Muscle of back (tissue), 11 donors: ENCODE data around the gene TRIM9. TPM values are rescaled to one million over a fixed set of nuclear protein-coding genes. Genes with fewer than 3 reads are reported as not detected.
A peak's percentile ranks its signal among the peaks of the same experiment; 100 is the strongest.
"Not testable (repeated sequence)": the region's sequence is repeated elsewhere in the genome, so short reads cannot be mapped to it uniquely, and the experiment has no call there.

Source experiments
- DNase-seq, 3 donors: peaks; one replicate each; pipeline versions ENCODE4 v3.0.0 to v3.0.0-alpha.2; 2013
- polyA plus RNA-seq, 10 donors: library from polyadenylated mRNA; unstranded; fragments of 120-200 nt; gene quantifications; one replicate each; pipeline ENCODE4 v1.2.1, GENCODE V29; 2013; ENCODE audit not compliant: insufficient read length in 10 of 10

Gene TRIM9
- polyA plus RNA-seq, 10 donors = 0.65 to 6.7 (median 2.5) TPM

GRCh38 chr14:50967103-50967502 lies 127.8 kb downstream of the TRIM9 start:
- DNase-seq = no peak

GRCh38 chr14:50964683-50965390 lies 130.1 kb downstream of the TRIM9 start:
- DNase-seq = peak; percentile 71 to 91 (median 74)

- no peak for DNase-seq
These were observed 131.0 kb downstream of the TRIM9 start for GRCh38 chr14:50963919-50964318.

- DNase-seq = peak; percentile 82 to 93 (median 89)
These were observed 133.2 kb downstream of the TRIM9 start for GRCh38 chr14:50961605-50962221.

- no peak for DNase-seq
These were observed 137.6 kb downstream of the TRIM9 start for GRCh38 chr14:50957296-50957695.

- DNase-seq = not testable (repeated sequence)
These were observed 138.5 kb downstream of the TRIM9 start for GRCh38 chr14:50956421-50956820.

DNA sequence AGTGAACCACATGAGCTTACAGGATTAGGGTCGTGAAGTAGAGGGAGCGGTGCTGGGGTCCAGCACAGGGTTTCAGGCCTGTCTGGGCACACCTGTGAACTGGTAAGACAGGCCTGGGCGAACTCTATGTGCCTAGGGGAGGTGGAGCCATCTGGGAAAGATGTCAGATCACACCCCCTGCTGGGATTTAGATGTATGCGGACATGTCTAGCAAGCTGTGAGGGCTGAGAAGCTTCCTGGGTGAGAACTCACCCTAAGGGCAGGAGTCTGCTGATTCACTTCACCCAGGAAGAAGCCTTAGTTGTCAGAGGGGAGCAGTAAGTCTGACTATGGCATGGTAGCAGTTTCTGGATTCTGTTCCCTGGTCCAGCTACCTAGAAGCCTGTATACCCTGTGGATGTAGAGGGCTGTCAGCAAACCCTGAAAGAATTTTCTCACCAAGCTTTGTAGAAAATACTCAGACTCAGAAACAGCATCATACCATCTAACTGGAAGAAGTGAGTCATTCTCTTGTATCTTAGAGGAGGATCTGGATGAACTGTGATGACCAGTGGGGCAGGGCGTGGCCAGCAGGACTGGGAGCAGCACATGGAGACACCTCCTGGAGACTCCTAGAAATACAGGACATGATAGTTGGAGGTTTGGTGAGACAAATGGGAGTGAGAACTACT lies 139.4 kb downstream of the TRIM9 start:
- peak; percentile 31 to 86 (median 58) for DNase-seq

GRCh38 chr14:50954811-50955372 lies 140.0 kb downstream of the TRIM9 start:
- DNase-seq = peak; percentile 42 to 60 (median 52)

DNA sequence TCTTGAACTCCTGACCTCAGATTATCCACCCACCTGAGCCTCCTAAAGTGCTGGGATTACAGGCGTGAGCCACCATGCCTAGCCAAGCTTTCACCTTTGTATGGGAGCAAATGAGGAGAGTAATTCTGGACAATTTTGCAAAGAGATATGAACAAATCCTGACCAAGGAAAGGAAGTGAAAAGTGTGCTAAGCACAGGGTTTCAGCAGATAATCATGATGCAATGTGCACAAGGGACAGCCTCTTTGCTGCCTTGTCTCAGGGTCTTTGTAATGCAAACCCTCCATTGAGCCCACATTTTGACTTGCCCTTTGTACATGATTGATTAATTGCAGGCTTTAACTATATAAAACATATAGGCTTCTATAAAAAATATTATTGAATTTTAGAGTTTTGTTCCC lies 141.4 kb downstream of the TRIM9 start:
- DNase-seq = no peak

DNA sequence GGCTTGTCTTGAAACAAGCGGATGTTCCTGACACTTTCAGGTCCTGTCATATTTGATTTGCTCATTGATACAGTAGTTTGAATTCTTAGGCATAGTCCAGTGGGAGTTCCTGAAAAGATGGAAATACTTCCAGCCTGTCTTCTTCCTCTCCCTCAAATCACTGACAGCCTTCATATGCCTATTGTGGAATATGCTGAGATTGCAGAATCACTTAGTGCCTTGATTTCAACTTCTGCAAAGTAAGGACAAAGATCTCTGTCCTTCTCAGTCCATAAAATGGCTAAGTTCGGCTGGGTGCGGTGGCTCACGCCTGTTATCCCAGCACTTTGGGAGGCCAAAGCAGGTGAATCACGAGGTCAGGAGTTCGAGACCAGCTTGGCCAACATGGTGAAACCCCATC lies 143.9 kb downstream of the TRIM9 start:
- no peak for DNase-seq

DNA sequence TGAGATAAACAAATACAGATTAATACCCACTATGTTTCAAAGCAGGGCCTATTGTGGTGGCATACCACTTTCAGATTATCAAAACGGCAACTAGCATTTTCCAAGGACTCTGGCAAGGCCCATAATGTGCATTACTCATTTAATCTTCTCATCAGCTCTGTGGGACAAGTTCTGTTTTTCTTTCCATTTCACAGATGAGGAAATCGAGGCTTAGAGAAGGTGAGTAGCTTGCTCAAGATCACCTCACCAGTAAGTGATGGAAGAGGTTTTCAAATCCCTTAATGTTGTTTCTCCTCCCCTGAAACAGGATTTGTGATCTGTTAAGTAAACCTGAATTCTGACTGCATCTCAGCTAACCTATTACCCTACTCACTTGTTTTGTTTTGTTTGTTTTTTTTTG lies 146.7 kb downstream of the TRIM9 start:
- DNase-seq = no peak

GRCh38 chr14:50947446-50947845 lies 147.5 kb downstream of the TRIM9 start:
- no peak for DNase-seq

GRCh38 chr14:50946234-50946935 lies 148.5 kb downstream of the TRIM9 start:
- DNase-seq = no peak

GRCh38 chr14:50944647-50945413 lies 150.1 kb downstream of the TRIM9 start:
- DNase-seq = peak in 2 of 3 donors; percentile 34 to 87

DNA sequence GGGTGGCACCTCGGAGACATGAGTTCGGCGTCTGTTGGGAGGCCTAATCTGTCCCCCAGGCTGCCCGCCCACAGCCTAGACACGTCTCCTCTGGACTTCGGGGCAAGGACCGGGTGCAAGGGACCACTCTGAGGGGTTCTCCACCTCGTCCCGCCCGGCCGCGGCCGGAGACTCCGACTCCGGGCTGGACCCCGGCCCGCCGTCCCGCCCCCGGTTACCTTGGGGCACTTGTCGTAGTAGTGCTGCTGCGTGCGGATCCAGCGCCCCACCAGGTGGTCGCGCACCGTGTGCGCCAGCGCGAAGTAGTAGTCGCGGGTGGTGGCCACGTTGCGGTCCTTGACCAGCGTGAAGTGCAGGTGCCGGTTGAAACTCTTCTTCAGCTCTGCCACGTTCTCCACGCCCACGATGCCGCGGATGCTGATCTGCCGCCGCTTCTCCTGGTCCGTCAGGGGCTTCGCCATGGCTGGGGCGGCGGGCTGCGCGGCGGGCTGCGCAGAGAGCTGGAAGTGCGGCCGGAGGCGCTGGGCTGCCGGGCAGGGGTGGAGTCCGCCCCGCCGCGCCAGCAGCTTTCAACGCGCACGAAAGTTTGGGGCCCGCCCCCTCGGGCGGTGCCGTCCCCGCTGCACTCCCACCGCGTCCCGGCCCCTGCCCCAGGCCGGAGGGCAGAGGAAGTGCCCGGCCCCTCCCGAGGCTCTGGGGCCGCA lies 150.8 kb downstream of the TRIM9 start, which contains the start of gene PYGL:
Gene PYGL, minus strand, starts transcription at position 541 of the 704 bp plus-strand sequence. Its CDS starts 80 bp downstream, at position 461.
- DNase-seq = peak; percentile 49 to 91 (median 82)

GRCh38 chr14:50943261-50943942 lies 151.5 kb downstream of the TRIM9 start:
- DNase-seq = peak in 2 of 3 donors; percentile 23 to 68

DNA sequence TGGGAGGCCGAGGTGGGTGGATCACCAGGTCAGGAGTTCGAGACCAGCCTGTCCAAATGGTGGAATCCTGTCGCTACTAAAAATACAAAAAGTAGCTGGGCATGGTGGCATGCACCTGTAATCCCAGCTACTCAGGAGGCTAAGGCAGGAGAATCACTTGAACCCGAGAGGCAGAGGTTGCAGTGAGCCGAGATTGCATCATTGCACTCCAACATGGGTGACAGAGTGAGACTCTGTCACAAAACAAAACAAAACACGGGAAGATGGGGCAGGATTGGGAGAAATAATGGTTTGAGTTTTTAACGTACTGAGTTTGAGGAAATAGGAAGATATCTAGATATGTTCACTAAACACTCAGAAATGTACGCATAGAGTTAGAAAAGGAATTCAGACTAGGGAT lies 153.3 kb downstream of the TRIM9 start:
- not testable (repeated sequence) for DNase-seq

GRCh38 chr14:50941151-50941550 lies 153.8 kb downstream of the TRIM9 start:
- DNase-seq = no peak

- DNase-seq = no peak
These were observed 157.1 kb downstream of the TRIM9 start for GRCh38 chr14:50937800-50938199.

DNA sequence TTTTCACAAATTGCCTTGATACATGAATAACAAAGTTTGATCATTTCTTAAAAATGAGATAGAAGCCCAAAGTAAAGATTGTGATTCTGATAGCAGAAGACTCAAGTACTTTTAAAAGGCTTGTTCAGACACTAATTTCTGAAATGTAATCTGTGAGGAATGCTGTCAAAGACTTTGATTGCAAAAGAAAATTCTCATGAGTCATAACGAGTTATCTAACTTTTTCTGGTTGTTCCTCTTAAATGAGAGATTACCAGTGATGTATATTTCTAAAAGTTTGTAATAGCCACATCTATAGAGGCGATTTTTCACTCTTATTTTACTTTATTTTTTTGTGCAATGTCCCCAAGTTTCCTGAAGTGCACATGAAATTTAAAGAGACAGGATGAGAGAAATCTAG lies 157.6 kb downstream of the TRIM9 start:
- DNase-seq = peak in 1 of 3 donors; percentile 21
